ENCODE measurements around the gene NPC1L1. TPM values are rescaled to one million over a fixed set of nuclear protein-coding genes. Genes with fewer than 3 reads are reported as not detected.
A peak's percentile ranks its signal among the peaks of the same experiment; 100 is the strongest.

NPC1L1 gene, protein sequence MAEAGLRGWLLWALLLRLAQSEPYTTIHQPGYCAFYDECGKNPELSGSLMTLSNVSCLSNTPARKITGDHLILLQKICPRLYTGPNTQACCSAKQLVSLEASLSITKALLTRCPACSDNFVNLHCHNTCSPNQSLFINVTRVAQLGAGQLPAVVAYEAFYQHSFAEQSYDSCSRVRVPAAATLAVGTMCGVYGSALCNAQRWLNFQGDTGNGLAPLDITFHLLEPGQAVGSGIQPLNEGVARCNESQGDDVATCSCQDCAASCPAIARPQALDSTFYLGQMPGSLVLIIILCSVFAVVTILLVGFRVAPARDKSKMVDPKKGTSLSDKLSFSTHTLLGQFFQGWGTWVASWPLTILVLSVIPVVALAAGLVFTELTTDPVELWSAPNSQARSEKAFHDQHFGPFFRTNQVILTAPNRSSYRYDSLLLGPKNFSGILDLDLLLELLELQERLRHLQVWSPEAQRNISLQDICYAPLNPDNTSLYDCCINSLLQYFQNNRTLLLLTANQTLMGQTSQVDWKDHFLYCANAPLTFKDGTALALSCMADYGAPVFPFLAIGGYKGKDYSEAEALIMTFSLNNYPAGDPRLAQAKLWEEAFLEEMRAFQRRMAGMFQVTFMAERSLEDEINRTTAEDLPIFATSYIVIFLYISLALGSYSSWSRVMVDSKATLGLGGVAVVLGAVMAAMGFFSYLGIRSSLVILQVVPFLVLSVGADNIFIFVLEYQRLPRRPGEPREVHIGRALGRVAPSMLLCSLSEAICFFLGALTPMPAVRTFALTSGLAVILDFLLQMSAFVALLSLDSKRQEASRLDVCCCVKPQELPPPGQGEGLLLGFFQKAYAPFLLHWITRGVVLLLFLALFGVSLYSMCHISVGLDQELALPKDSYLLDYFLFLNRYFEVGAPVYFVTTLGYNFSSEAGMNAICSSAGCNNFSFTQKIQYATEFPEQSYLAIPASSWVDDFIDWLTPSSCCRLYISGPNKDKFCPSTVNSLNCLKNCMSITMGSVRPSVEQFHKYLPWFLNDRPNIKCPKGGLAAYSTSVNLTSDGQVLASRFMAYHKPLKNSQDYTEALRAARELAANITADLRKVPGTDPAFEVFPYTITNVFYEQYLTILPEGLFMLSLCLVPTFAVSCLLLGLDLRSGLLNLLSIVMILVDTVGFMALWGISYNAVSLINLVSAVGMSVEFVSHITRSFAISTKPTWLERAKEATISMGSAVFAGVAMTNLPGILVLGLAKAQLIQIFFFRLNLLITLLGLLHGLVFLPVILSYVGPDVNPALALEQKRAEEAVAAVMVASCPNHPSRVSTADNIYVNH (N-terminal part only)
- not detected for total RNA-seq
- long read RNA-seq = 0 reads

DNA sequence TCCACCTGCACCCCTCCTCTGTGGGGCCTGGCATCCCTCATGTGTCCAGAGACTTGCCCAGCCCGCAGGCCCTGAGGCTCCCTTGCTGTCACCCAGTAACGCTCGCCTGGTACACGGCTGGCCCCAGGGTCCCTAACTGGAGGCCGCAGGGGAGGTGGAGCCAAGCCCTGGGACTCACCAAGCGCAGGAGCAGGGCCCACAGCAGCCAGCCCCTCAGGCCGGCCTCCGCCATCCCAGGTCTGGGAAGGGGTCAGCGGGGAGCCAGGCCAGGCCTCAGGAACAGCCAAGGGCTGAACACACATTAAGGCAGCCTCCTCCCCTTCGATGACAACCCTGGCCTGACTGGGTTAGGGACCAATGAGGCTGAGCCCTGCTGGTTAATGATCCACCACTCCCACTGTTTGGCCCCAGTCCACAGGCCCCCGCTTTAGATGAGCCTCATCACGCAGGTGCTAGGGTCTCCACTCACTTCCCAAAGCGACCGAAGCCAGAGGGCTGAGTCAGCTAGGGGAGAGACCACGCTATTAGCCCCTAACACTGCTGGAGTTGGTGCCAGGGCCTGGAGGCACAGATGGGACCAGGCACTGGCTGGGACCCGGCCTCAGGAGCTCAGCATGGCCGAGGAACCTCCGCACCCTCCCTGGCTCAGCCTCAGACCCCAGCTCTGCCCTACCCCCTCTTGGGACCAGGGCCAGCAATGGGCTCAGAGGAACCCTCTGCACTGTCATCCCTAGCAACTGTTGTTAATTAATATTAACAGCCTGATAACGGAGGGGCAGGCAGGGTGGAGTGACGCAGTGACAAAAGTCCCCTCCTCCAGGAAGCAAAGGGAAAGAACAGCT lies at the start of gene NPC1L1:
TSS of gene NPC1L1 (minus strand) at position 303 of the 842 bp plus-strand sequence. CDS start at position 232, 71 bp downstream.
- ATAC-seq (no peak), DNase-seq (no peak)
- intact Hi-C loops (cut with micrococcal nuclease) = no loop called here

DNA sequence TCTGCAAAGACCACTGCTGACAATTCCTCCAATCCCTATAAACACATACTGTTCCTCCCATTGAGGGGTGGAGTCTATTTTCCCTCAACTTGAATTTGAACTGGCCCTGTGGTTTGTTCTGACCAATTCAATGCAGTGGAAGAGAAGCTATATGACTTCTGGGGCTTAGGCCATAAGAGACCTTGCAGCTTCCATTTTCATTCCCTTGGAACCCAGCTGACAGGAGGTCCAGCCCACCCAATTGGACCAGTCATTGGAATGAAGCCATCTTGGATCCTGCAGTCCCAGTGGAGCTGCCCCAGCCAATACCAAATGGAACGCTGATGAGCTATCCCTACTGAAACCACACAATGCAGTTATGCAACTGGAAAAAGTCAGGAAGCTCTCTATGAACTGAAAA lies 49.8 kb upstream of the NPC1L1 start:
- no peak for DNase-seq
- ATAC-seq = no peak
- intact Hi-C loops (cut with micrococcal nuclease) = no loop called here

DNA sequence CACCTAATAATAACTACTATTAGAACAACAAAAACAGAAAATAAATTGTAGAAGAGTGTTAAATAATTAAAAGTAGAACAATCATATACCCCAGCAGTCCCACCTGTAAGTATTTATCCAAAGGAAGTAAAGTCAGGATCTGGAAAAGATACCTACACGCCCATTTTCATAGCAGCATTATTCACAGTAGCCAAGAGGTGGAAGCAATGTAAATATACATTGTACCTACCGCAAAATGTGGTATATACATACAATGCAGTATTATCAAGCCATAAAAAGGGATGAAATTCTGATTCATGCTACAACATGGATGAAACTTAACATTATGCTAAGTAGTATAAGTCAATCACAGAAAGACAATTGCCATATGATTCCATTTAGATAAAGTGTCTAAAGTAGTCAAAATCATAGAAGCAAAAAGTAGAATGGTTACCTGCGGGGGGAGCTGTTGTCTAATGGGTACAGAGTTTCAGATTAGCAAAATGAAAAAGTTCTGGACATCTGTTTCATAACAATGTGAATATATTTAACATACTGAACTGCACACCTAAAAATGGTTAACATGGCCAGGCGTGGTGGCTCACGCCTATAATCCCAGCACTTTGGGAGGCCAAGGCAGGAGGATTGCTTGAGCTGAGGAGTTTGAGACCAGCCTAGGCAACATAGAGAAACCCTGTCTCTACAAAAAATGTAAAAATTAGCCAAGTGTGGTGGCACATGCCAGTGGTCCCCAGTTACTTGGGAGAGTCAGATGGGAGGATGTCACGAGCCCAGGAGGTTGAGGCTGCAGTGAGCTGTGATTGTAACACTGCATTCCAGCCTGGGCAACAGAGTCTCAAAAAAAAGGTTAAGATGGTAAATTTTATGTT lies 46.9 kb upstream of the NPC1L1 start:
- no peak for DNase-seq
- intact Hi-C loops (cut with micrococcal nuclease) = loop anchor here (5.0 kb wide), 2 partner anchors 259 to 334 kb away; partner anchors contain the start of gene H2AZ2
- peak; percentile 73 for ATAC-seq

DNA sequence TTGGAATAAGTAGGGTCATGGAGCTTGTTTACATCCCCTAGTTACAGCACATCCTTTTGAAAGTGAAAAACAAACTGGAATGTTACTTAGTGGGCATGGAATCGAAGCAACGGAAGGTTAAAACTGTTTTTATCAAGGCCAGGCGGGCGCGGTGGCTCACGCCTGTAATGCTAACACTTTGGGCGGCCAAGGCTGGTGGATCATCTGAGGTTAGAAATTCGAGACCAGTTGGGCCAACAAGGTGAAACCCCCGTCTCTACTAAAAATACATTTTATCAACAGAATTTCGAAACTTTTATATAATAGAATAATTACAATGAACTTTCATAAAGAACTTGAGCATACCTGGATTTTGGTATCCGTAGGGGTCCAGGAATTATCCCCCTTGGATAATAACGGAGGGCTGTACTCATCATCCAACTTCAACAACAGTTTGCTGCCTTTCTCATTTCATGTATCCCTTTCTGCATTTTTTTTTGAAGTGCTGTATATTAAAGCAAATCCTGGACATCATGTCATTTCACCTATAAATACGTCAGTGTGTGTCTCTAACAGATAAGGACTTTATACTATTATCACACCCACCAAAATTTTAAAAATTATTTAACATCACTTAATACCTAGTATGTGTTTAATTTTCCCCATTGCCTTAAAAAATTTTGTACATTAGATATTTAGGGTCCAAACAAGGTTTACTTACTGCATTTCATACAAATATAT lies 42.2 kb upstream of the NPC1L1 start:
- DNase-seq (no peak), ATAC-seq (no peak)
- intact Hi-C loops (cut with micrococcal nuclease) = no loop called here

DNA sequence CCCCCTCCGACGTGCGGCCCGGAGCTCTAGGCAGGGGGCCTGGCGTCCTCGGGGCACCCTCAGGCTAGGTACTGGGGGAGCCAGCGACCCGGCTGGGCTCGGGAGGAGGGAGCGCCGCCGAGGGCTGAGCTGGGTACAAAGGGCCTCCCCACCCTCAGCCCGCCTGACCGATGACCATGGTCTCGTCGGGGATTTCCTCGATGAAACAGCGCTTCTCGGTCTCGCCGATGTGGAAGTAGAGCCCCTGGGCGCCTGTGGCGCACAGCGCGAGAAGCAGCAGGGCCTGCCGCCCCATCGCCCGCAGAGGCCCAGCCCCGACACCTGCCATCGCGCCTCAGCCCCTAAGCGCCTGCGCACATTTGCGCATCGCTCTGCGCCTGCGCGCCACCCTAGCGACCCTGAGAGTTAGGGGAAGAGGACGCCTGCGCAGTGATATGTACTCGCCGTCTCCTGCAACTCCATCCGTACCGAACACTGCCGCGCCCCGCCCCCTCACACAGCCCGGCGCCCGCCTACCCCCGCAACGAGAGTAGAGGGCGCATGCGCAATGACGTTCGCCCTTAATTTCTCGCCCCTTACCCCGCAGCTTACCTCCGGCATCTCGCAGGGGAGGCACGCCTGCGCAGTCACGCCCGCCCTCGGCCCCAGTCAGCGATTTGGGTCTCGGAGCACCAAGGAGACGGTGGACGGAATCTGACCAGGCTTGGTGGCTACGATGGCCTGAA lies 40.9 kb upstream of the NPC1L1 start, which contains the start of gene TMED4:
TSS of gene TMED4 (minus strand) at position 353 of the 725 bp plus-strand sequence. CDS start at position 328, 25 bp downstream.
- ATAC-seq = peak; percentile 97
- intact Hi-C loops (cut with micrococcal nuclease) = no loop called here
- peak; percentile 100 for DNase-seq

DNA sequence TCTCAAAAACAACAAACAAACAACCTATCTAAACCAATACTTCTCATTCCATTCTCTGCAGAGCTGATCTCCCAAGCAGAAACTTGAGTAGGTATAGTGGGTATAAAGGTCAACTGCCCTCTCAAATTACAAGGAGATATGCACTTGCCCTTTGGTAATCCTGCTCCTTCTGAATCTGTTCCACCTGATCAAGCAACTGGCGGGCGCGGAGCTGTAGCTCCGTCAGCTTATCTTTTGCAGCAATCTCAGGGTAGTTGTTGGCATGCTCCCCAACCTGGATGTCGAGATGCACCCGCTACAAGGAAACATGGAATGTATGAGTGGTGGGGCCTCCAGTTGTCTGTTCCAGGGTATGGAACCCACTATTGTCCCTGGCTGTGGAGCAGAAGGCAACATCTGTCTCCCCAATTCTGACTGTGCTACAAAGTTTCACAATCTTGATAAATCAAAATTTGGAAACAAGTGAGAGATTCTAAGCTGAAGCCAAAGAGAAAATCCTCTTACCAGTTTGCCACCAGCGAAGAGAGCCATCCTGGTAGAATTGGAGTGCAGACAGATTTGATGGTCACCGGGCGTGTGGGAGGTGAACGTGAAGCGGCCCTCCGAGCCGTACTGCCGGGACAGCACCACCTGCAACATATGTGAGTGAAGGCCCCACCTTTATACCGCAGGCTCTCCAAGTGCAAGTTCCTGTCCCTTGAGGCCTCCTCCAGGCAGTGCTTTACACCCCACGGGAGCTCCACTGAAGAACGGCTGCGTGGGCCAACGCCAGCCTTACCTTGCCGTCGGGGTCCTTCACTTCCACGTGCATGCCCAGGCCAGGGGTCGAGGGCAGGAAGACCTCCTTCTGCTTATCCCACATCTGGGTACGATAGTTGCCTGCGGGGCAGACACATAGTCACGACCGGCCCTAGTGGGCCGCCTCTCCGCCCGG lies 40.1 kb upstream of the NPC1L1 start:
- DNase-seq (no peak), ATAC-seq (peak; percentile 5)
- intact Hi-C loops (cut with micrococcal nuclease) = no loop called here

DNA sequence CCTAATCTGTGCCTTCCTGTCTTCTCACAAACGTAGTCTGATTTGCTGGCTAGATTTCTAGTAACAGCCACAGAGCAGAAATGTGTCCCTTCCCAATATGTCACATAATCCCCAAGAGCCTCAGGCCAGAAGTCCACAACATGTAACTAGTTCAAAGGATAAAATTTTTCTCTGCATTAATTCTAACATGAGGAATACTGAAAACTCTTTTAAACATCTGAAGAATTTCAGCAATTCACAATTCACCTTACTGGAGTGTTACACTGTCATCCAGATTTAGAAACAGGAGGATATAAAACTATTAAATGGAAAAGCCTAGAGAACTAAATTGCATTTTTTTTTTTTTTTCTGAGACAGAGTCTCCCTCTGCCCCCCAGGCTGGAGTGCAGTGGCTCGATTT lies 35.1 kb upstream of the NPC1L1 start:
- intact Hi-C loops (cut with micrococcal nuclease) = no loop called here
- no peak for DNase-seq
- no peak for ATAC-seq

DNA sequence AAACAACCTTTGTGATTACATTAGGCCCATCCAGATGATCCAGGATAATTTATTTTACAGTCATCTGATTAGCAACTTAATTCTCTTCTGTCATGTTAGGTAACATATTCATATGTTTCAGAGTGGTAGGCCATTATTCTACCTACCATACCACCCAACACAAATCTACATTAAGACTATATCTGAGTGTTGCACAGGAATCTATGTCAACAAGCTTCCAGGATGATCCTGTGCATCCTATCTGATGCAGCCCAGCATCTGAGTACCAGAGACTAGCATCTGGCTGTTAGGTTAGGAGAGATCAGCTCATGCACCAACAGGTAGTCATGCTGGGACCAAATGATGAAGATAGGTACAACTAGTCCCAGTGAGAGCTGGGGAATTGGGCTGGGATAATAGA lies 33.9 kb upstream of the NPC1L1 start:
- DNase-seq (no peak), ATAC-seq (no peak)
- intact Hi-C loops (cut with micrococcal nuclease) = no loop called here

DNA sequence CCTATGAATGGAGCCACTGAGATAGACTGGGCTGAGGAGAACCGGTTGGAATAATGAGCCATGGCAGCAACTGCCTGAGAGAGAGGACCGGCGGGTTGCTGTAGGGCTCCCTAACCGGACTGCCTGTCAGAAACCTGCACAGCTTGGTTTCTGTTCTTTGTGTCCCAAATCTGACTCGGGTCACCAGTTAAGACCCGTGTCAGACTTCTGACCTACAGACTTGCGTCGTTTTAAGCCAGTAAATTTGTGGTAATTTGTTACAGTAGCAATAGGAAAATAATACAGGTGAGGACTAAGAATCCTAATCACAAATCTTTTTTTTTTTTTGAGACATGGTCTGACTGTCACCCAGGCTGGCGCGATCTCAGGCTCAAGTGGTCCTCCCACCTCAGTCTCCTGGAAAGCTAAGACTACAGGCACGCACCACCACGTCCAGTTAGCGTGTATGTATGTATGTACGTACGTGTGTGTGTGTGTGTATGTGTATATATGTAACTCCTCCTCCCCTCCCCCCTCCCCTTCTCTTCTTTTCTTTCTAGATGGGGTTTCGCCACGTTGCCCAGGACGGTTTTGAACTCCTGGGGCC lies 33.2 kb upstream of the NPC1L1 start:
- intact Hi-C loops (cut with micrococcal nuclease) = no loop called here
- ATAC-seq = no peak

DNA sequence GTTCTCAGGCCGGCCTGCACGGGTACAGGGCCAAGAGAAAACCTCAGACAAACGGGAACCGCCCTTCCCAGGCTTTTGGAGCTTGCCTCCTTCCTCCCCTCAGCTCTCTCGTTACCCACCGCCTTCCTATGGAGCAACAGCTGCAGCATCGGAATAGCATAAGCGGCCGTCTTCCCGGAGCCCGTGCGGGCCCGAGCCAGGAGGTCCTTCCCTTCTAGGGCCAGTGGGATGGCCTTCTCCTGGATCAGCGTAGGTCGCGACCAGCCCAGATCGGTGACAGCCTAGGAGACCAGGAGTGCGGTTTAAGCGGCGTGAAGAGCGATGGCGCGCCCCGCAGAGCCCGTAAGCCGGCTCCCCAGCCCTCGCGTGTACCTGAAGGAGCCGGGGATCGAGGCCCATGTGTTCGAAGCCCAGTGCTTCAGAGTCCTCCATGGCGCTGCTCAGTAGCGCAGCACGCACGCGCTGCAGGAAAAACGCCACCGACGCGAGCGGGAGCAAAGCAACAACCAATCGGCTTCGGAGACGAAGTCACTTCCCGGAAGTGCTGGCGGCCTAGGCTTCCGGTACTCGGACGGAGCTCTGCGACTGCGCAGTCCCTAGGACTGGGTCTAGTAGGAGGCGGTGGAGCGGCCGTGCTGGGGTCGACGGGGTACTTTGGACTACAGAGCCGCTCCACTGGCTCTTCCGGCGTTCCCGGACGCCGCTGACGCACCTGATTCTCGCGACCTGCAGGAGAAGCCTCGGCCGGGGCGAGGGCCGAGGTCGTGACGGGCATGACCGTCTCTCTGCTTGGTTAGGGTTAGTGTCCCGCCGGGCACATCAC lies 32.5 kb upstream of the NPC1L1 start, which contains the start of gene DDX56:
TSS of gene DDX56 (minus strand) at position 445 of the 823 bp plus-strand sequence. CDS start at position 432, 13 bp downstream.
- peak; percentile 97 for DNase-seq
- intact Hi-C loops (cut with micrococcal nuclease) = no loop called here
- ATAC-seq = peak; percentile 97

More for the DNA sequence above, 33.2 kb upstream of the NPC1L1 start:
- DNase-seq = no peak

DNA sequence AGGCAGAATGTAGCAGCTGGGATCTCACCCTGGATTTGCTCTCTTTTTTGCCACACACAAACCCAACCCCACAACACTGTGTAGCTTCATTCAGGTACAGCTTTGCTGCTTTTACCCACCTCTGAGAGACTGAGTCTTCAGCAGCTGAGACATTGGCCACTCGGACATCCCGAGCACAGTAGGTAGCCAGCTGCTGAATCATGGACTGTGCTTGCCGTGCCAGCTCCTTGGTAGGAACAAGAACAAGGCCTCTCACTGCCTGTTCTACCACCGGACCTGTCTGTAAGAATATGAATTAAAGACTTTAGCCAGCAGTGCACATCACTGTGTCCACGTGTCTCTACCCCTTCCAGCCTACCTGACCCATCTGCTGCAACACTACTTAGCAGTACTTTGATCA lies 31.6 kb upstream of the NPC1L1 start:
- ATAC-seq (no peak), DNase-seq (no peak)
- intact Hi-C loops (cut with micrococcal nuclease) = no loop called here

DNA sequence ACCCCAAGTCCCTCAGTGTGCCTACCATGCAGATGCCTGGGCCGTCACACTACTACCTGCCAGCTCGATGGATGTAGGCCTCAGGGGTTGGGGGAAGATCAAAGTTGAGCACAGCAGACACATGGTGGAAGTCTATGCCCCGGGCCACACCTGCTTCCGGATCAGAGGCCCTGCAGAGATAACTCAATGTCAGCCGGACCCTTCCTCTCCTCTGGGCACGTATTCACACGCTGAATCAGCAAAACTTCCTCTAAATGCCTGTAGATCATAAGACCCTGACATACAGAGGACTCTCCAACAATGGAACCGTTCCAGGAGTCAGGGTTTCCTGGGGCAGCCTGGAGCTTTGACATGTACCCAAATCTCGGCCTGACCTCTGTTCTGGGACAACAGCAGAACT lies 28.8 kb upstream of the NPC1L1 start:
- no peak for ATAC-seq
- intact Hi-C loops (cut with micrococcal nuclease) = no loop called here

DNA sequence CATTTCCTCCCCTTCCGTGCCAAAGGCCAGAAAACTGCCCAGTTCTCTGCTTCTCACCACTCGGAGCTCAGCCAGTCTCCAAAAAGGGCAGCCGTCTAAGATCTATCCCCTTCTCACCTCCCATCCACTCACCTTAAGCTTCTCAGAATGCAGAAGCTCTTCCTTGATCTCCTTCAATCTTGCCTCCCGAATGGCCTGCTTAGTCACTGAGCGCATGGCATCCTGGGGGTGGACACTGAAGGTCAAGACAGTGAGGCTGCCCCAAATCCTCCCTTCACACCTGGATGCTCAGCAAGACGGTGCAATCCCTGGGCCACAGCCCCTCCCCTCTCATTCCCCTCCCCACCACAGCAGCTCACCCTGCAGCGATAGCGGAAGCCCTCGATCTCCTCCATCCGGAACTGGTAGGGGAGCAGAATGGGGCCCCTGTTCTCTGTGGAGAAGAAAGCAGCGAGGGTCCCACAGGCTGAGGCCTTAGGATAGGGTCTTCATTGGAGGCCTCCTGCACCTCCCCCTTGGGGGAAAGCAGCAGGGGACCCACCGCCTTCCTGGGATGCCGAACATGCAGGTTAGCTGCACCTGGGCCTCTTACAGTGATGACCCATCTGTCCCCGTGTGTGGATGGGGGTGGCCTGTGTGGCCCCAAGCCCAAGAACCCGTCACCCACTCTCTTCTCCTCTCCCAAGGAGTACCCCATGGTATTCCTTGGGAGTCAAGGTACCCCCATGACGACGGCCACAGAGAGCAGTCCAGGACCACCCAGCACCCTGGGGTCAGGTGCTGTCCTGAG lies 27.8 kb upstream of the NPC1L1 start:
- DNase-seq (no peak), ATAC-seq (no peak)
- intact Hi-C loops (cut with micrococcal nuclease) = no loop called here

More for the DNA sequence above, 28.8 kb upstream of the NPC1L1 start:
- DNase-seq = no peak
